Neural progenitor cell (in vitro differentiated cells): ENCODE results near the gene LRRC45. TPM values are rescaled to one million over a fixed set of nuclear protein-coding genes. Genes with fewer than 3 reads are reported as not detected.
A peak's percentile ranks its signal among the peaks of the same experiment; 100 is the strongest.

ENCODE experiments used
- DNase-seq: peaks from one replicate; pipeline ENCODE4 v3.0.0-alpha.2; 2016; ENCODE audit warnings: low spot score
- H2AFZ ChIP-seq: fragments of 200-600 bp; sonication (generic); replicated peaks from 2 replicates; pipeline ENCODE4 v1.6.1; 2016; ENCODE audit warnings: antibody characterized with exemption
- H3F3A ChIP-seq: fragments of 200-600 bp; sonication (generic); 2 replicates; pipeline ENCODE4 v1.6.1; 2016; ENCODE audit warnings: antibody characterized with exemption, low read depth
- H3K27ac ChIP-seq: fragments of 200-600 bp; sonication (generic); 2 replicates; pipeline ENCODE4 v1.5.1; 2016; ENCODE audit warnings: mild to moderate bottlenecking
- H3K27me3 ChIP-seq: fragments of 200-600 bp; sonication (generic); 2 replicates; pipeline ENCODE4 v1.6.1; 2016; ENCODE audit warnings: mild to moderate bottlenecking, moderate library complexity
- H3K36me3 ChIP-seq: fragments of 200-600 bp; sonication (generic); 2 replicates; pipeline ENCODE4 v1.5.1; 2016
- H3K4me1 ChIP-seq: fragments of 200-600 bp; sonication (generic); 2 replicates; pipeline ENCODE4 v1.6.1; 2016; ENCODE audit warnings: mixed run types
- H3K4me2 ChIP-seq: fragments of 200-600 bp; sonication (generic); 2 replicates; pipeline ENCODE4 v1.6.1; 2016
- H3K4me3 ChIP-seq: fragments of 200-600 bp; sonication (generic); 2 replicates; pipeline ENCODE4 v1.5.1; 2016
- H3K79me2 ChIP-seq: fragments of 200-600 bp; sonication (generic); 2 replicates; pipeline ENCODE4 v1.6.1; 2016; ENCODE audit warnings: low read depth
- H3K9ac ChIP-seq: fragments of 200-600 bp; sonication (generic); 2 replicates; pipeline ENCODE4 v1.6.1; 2016
- H3K9me3 ChIP-seq: fragments of 200-600 bp; sonication (generic); 2 replicates; pipeline ENCODE4 v1.5.1; 2016; ENCODE audit warnings: low read depth
- H4K20me1 ChIP-seq: fragments of 200-600 bp; sonication (generic); 2 replicates; pipeline ENCODE4 v1.6.1; 2016; ENCODE audit warnings: low read depth
- H3K27ac Mint-ChIP-seq: 3 replicates; pipeline ENCODE4 v1.8.0; 2021; ENCODE audit warnings: mixed read lengths
- H3K27me3 Mint-ChIP-seq: 2 replicates; pipeline ENCODE4 v1.8.0; 2022; ENCODE audit warnings: low read depth, mild to moderate bottlenecking, inconsistent platforms, moderate library complexity, mixed read lengths; ENCODE audit not compliant: insufficient read depth
- H3K36me3 Mint-ChIP-seq: 3 replicates; pipeline ENCODE4 v1.8.0; 2021; ENCODE audit warnings: mixed read lengths
- H3K4me1 Mint-ChIP-seq: 3 replicates; pipeline ENCODE4 v1.8.0; 2021; ENCODE audit warnings: mixed read lengths
- H3K4me3 Mint-ChIP-seq: 3 replicates; pipeline ENCODE4 v1.8.0; 2021; ENCODE audit warnings: mild to moderate bottlenecking, moderate library complexity, mixed read lengths
- H3K9me3 Mint-ChIP-seq: 3 replicates; pipeline ENCODE4 v1.8.0; 2020; ENCODE audit warnings: mixed read lengths
- CTCF ChIP-seq: fragments of 200-600 bp; sonication (generic); IDR thresholded peaks from 2 replicates; pipeline ENCODE4 v1.5.1; 2017; ENCODE audit warnings: antibody characterized with exemption, mild to moderate bottlenecking
- EZH2 ChIP-seq: fragments of 200-600 bp; sonication (generic); IDR thresholded peaks from 2 replicates; pipeline ENCODE4 v1.6.1; 2017; ENCODE audit warnings: antibody characterized with exemption, mild to moderate bottlenecking, moderate library complexity
- EZH2phosphoT487 ChIP-seq: fragments of 200-600 bp; sonication (generic); IDR thresholded peaks from 2 replicates; pipeline ENCODE4 v1.6.1; 2017; ENCODE audit warnings: antibody characterized with exemption
- total RNA-seq: library from RNA; depleted of rRNA; stranded (reverse); fragments of >200 nt; gene quantifications from 2 replicates; pipeline ENCODE4 v1.2.3, GENCODE V29; 2015; ENCODE audit warnings: low replicate concordance

LRRC45 gene
- total RNA-seq, result 15.4 and 46.7 TPM in 2 replicates

GRCh38 chr17:82022981-82023446 is at the start of gene LRRC45:
Gene LRRC45 (plus strand): TSS chr17:82023305. CDS start chr17:82023644, 339 bp downstream.
- Histone ChIP-seq H3K4me3 (peak within 1 kb of the TSS; percentile 95), H3K9ac (peak within 1 kb of the TSS; percentile 76), H3K4me2 (peak within 1 kb of the TSS; percentile 91), H4K20me1 (peaks cover 29% of the 10 kb centered on the region), H3K9me3 (no peaks in the 10 kb centered on the region), H3K36me3 (no peaks in the 10 kb centered on the region), H3K4me1 (peaks cover 11% of the 10 kb centered on the region), H3K27me3 (no peaks in the 10 kb centered on the region), H2AFZ (peak within 1 kb of the TSS; percentile 80), H3K27ac (no peak within 1 kb of the TSS), H3F3A (peaks cover 15% of the 10 kb centered on the region), H3K79me2 (peaks cover 23% of the 10 kb centered on the region)
- no peak within 1 kb of the TSS for H3K27ac Mint-ChIP-seq
- H3K36me3 Mint-ChIP-seq, result no peaks in the 10 kb centered on the region
- DNase-seq, result peak; percentile 100
- H3K4me1 Mint-ChIP-seq, result peaks cover 18% of the 10 kb centered on the region
- no peaks in the 10 kb centered on the region for H3K9me3 Mint-ChIP-seq
- peaks cover 4% of the 10 kb centered on the region for H3K27me3 Mint-ChIP-seq
- TF ChIP-seq CTCF (no peak), EZH2phosphoT487 (no peak), EZH2 (no peak)
- peak within 1 kb of the TSS; percentile 89 for H3K4me3 Mint-ChIP-seq

DNA sequence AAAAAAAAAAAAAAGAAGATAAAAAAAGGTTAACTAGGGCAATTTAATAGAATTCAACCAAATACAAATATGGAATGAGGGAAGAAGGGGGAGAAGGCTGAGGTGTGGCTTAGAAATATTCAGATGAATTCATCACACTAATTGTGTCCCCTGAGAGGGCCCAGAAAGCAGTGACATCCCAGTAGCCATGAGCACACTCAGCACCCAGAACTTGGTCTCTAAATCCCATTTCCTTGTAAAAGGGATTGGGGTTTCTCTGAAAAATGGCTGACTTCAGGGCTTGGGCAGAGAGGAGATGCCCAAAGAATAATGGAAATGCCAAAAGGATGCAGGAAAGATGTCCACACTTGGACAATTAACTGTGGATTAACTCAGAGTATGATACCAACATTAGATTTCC is 49.7 kb upstream of the LRRC45 start:
- no peak for TF ChIP-seq EZH2
- no peak for TF ChIP-seq EZH2phosphoT487
- TF ChIP-seq CTCF, result no peak
- no peak overlapping the region for H3K27ac Mint-ChIP-seq
- H3K4me1 Mint-ChIP-seq, result peaks cover 19% of the 10 kb centered on the region
- H3K79me2 ChIP-seq, result peaks cover 7% of the 10 kb centered on the region
- no peak overlapping the region for H3K27ac ChIP-seq
- no peak for DNase-seq
- peaks cover 59% of the 10 kb centered on the region for H3K27me3 ChIP-seq
- H3K9me3 Mint-ChIP-seq, result peaks cover 22% of the 10 kb centered on the region
- H3K36me3 Mint-ChIP-seq, result no peaks in the 10 kb centered on the region
- H3K4me1 ChIP-seq, result peaks cover 4% of the 10 kb centered on the region
- H3F3A ChIP-seq, result peaks cover 4% of the 10 kb centered on the region
- no peaks in the 10 kb centered on the region for H4K20me1 ChIP-seq
- peaks cover 3% of the 10 kb centered on the region for H3K9me3 ChIP-seq
- peaks cover 14% of the 10 kb centered on the region for H3K27me3 Mint-ChIP-seq
- no peak overlapping the region for H3K4me3 Mint-ChIP-seq
- no peak overlapping the region for H3K4me2 ChIP-seq
- H3K9ac ChIP-seq, result no peak overlapping the region
- H3K36me3 ChIP-seq, result no peaks in the 10 kb centered on the region
- no peak overlapping the region for H3K4me3 ChIP-seq
- no peak overlapping the region for H2AFZ ChIP-seq

GRCh38 chr17:81976332-81977210 is 46.5 kb upstream of the LRRC45 start:
- peak overlapping the region; percentile 83 for H3K27ac Mint-ChIP-seq
- H3K9ac ChIP-seq, result no peak overlapping the region
- DNase-seq, result peak; percentile 39

More at GRCh38 chr17:81976332-81977210, 46.5 kb upstream of the LRRC45 start:
- Histone ChIP-seq H2AFZ (peak overlapping the region; percentile 14), H3F3A (peaks cover 4% of the 10 kb centered on the region), H3K4me1 (peaks cover 3% of the 10 kb centered on the region), H3K36me3 (no peaks in the 10 kb centered on the region), H3K9me3 (peaks cover 3% of the 10 kb centered on the region), H3K79me2 (peaks cover 13% of the 10 kb centered on the region), H3K27ac (no peak overlapping the region), H4K20me1 (no peaks in the 10 kb centered on the region), H3K4me3 (peak overlapping the region; percentile 96), H3K4me2 (peak overlapping the region; percentile 77), H3K27me3 (peaks cover 35% of the 10 kb centered on the region)
- H3K9me3 Mint-ChIP-seq, result peaks cover 20% of the 10 kb centered on the region
- peaks cover 10% of the 10 kb centered on the region for H3K36me3 Mint-ChIP-seq
- H3K4me3 Mint-ChIP-seq, result peak overlapping the region; percentile 95
- peaks cover 17% of the 10 kb centered on the region for H3K4me1 Mint-ChIP-seq
- TF ChIP-seq EZH2 (no peak), EZH2phosphoT487 (no peak), CTCF (no peak)
- H3K27me3 Mint-ChIP-seq, result peaks cover 19% of the 10 kb centered on the region
